Kidney (tissue), 14 donors: ENCODE measurements around the gene PDSS1. TPM values are rescaled to one million over a fixed set of nuclear protein-coding genes. Genes with fewer than 3 reads are reported as not detected.
A peak's percentile ranks its signal among the peaks of the same experiment; 100 is the strongest.

ENCODE experiments used
- DNase-seq, 5 donors: peaks; one replicate each; pipeline ENCODE4 v3.0.0-alpha.2; 2013 to 2020
- FAIRE-seq: peaks from 2 replicates; lab custom pipeline; 2012; peaks lifted over from hg19 to GRCh38; lab: Jason Lieb, UNC
- H3K27ac ChIP-seq, 2 donors: one replicate each; pipeline ENCODE4 v1.7.0; 2013; ENCODE audit warnings: low read depth in 2 of 2, low read length in 2 of 2, inconsistent platforms in 1 of 2
- H3K27me3 ChIP-seq: one replicate; pipeline ENCODE4 v1.7.1; 2013; ENCODE audit warnings: low read length, inconsistent platforms; ENCODE audit not compliant: control insufficient read depth, insufficient read depth
- H3K36me3 ChIP-seq, 3 donors: one replicate each; pipeline versions ENCODE4 v1.7.0 to v1.7.1; 2013; ENCODE audit warnings: low read length in 3 of 3, control low read depth in 1 of 3, inconsistent platforms in 1 of 3; ENCODE audit not compliant: insufficient read depth in 3 of 3, control insufficient read depth in 2 of 3
- H3K4me1 ChIP-seq, 3 donors: one replicate each; pipeline versions ENCODE4 v1.7.0 to v1.7.1; 2013; ENCODE audit warnings: low read length in 3 of 3, inconsistent platforms in 1 of 3, low read depth in 1 of 3; ENCODE audit not compliant: control insufficient read depth in 2 of 3, insufficient read depth in 2 of 3
- H3K4me3 ChIP-seq, 3 donors: one replicate each; pipeline versions ENCODE4 v1.7.0 to v1.8.1; 2013; ENCODE audit warnings: low read length in 3 of 3, control low read depth in 1 of 3, inconsistent platforms in 1 of 3
- H3K9ac ChIP-seq, 3 donors: one replicate each; pipeline versions ENCODE4 v1.7.0 to v1.7.1; 2013; ENCODE audit warnings: low read length in 3 of 3, control low read depth in 1 of 3, inconsistent platforms in 1 of 3
- H3K9me3 ChIP-seq, 3 donors: one replicate each; pipeline versions ENCODE4 v1.7.0 to v1.7.1; 2013; ENCODE audit warnings: low read length in 3 of 3, control low read depth in 1 of 3, inconsistent platforms in 1 of 3; ENCODE audit not compliant: control insufficient read depth in 2 of 3, insufficient read depth in 1 of 3
- CTCF ChIP-seq: IDR thresholded peaks from 3 replicates; pipeline ENCODE4 v1.5.1; 2012; ENCODE audit warnings: mild to moderate bottlenecking, moderate library complexity, borderline replicate concordance; ENCODE audit not compliant: insufficient read depth; ENCODE audit errors: extremely low read depth
- intact Hi-C: fragments of 100-400 bp; cut with DNase I; formaldehyde crosslinking; loops from one replicate; pipeline ENCODE4 v1.11.1; 2022
- polyA plus RNA-seq: library from polyadenylated mRNA; stranded (reverse); fragments of 350-450 nt; fragmentation: Illumina TruSeq; extraction: RNeasy Lipid Tissue Mini Kit (QIAGEN cat#74804); gene quantifications from one replicate; pipeline ENCODE4 v1.2.3, GENCODE V29; 2014; ENCODE audit warnings: low read depth, low replicate concordance; ENCODE audit not compliant: insufficient read depth
- total RNA-seq: library from RNA; stranded (reverse); fragmentation: NEBNext Ultra II Directional; extraction: Animal tissue kit (Norgen Biotek cat#: 25700); gene quantifications from one replicate; pipeline ENCODE4 v1.2.1, GENCODE V29; 2021
- donor health status: control.
- donor health status: control.
- donor health status: control.
- donor health status: control.
- donor health status: control.
- donor health status: DM: yes; HTN: yes; CAD: no.
- donor health status: Normal renal cell carcinoma (clear cell type).

The PDSS1 gene
- total and polyA plus RNA-seq, 2 donors from 2014 or later = 5.2 to 11.8 TPM

GRCh38 chr10:26714415-26715136 is 17.1 kb downstream of the PDSS1 start:
- intact Hi-C loops = no loop called here
- Histone ChIP-seq H3K27me3 (no peaks in the 10 kb centered on the region), H3K9me3 (no peaks in the 10 kb centered on the region), H3K36me3 (peaks cover 2 to 3% (median 3%) of the 10 kb centered on the region in 3 donors), H3K4me3 (no peak overlapping the region), H3K9ac (no peak overlapping the region), H3K27ac (no peak overlapping the region), H3K4me1 (peaks cover 0 to 5% (median 2%) of the 10 kb centered on the region in 3 donors)
- DNase-seq (peak in 2 of 5 donors; percentile 29 to 40), FAIRE-seq (no peak)
- TF ChIP-seq CTCF = no peak

DNA sequence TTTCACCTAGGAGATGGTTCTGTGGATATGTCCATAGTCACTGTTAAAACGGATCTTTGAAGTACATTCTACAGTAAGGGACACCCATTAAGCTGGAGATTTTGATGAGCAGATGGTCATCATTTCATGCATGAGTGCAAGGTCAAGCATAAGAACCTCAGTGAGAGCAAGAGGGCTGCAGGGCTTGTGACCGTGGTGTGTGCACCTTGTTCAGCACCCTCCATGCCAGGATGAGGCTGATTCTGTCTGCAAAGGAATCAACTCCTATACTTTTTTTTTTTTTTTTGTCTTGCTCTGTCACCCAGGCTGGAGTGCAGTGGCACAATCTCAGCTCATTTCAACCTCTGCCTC is 17.6 kb downstream of the PDSS1 start:
- peaks cover 0 to 5% (median 2%) of the 10 kb centered on the region in 3 donors for H3K4me1 ChIP-seq
- no peak for FAIRE-seq
- TF ChIP-seq CTCF = no peak
- peaks cover 2 to 3% (median 3%) of the 10 kb centered on the region in 3 donors for H3K36me3 ChIP-seq
- no peak overlapping the region for H3K27ac ChIP-seq
- no peaks in the 10 kb centered on the region for H3K9me3 ChIP-seq
- no peaks in the 10 kb centered on the region for H3K27me3 ChIP-seq
- H3K9ac ChIP-seq = no peak overlapping the region
- intact Hi-C loops = no loop called here
- no peak for DNase-seq
- H3K4me3 ChIP-seq = no peak overlapping the region

- Histone ChIP-seq H3K4me3 (no peak overlapping the region), H3K4me1 (peaks cover 0 to 5% (median 2%) of the 10 kb centered on the region in 3 donors), H3K27me3 (no peaks in the 10 kb centered on the region), H3K27ac (no peak overlapping the region), H3K36me3 (peaks cover 2 to 3% (median 3%) of the 10 kb centered on the region in 3 donors), H3K9ac (no peak overlapping the region), H3K9me3 (no peaks in the 10 kb centered on the region)
- FAIRE-seq (no peak), DNase-seq (no peak)
- intact Hi-C loops = no loop called here
- no peak for TF ChIP-seq CTCF
Observed at GRCh38 chr10:26717476-26717875, 20.0 kb downstream of the PDSS1 start.

DNA sequence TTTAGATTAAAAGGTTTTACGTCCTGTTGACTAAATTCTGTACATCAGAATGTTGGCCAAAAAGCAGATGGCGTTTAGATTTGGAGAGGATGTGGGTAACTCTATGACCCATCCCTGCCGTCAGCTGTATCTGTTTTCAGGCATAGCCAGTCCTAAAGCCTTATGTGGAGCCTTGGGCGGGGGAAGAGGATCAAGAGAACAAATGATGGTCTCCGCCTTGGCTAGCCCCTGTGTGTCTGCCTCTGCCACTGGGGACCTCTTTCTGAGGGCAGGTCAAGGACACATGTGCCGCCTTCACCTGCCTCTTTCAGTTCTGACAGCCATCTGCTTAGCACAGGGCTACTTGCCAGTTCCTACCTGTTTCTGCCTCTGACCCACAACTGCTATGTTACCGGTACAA is 24.1 kb downstream of the PDSS1 start:
- Histone ChIP-seq H3K4me1 (no peaks in the 10 kb centered on the region), H3K4me3 (no peak overlapping the region), H3K27ac (peak overlapping the region in 1 of 2 donors; percentile 16), H3K27me3 (no peaks in the 10 kb centered on the region), H3K9me3 (no peaks in the 10 kb centered on the region), H3K9ac (no peak overlapping the region), H3K36me3 (peaks cover 2 to 6% (median 3%) of the 10 kb centered on the region in 3 donors)
- TF ChIP-seq CTCF = no peak
- DNase-seq = no peak
- no peak for FAIRE-seq
- intact Hi-C loops = no loop called here
